Activated CD4-positive, alpha-beta T cell treated with anti-CD3 and anti-CD28 coated beads, Interleukin-2, amount 10 ng/mL, durations not matched to agents 24 days and 14 days (primary cell): ENCODE data around the gene TSSK2. TPM values are rescaled to one million over a fixed set of nuclear protein-coding genes. Genes with fewer than 3 reads are reported as not detected.
"Not testable (repeated sequence)": the region's sequence is repeated elsewhere in the genome, so short reads cannot be mapped to it uniquely, and the experiment has no call there.

Experiments
- DNase-seq: peaks from one replicate; pipeline ENCODE4 v3.0.0; 2022
- H3K27ac Mint-ChIP-seq: one replicate; pipeline ENCODE4 v1.8.0; 2022; ENCODE audit warnings: mild to moderate bottlenecking, mixed read lengths
- H3K27me3 Mint-ChIP-seq: one replicate; pipeline ENCODE4 v1.8.0; 2022; ENCODE audit warnings: mixed read lengths
- H3K36me3 Mint-ChIP-seq: one replicate; pipeline ENCODE4 v1.8.0; 2022; ENCODE audit warnings: low read depth, mild to moderate bottlenecking, mixed read lengths
- H3K4me1 Mint-ChIP-seq: one replicate; pipeline ENCODE4 v1.8.0; 2021; ENCODE audit warnings: mixed read lengths
- H3K4me3 Mint-ChIP-seq: one replicate; pipeline ENCODE4 v1.8.0; 2022; ENCODE audit warnings: mild to moderate bottlenecking, moderate library complexity, mixed read lengths
- H3K9me3 Mint-ChIP-seq: one replicate; pipeline ENCODE4 v1.8.0; 2021; ENCODE audit warnings: mixed read lengths
- intact Hi-C: fragments of 100-400 bp; cut with micrococcal nuclease; formaldehyde crosslinking; loops from one replicate; pipeline ENCODE4 v1.15.1; 2023
- total RNA-seq: library from RNA; stranded (reverse); gene quantifications from 2 replicates; pipeline ENCODE4 v1.2.3, GENCODE V29; 2022

The TSSK2 gene
- total RNA-seq, 1 donor from 2014 or later, result not detected

- Mint-ChIP-seq H3K9me3 (no peaks in the 10 kb centered on the region), H3K36me3 (peaks cover 8% of the 10 kb centered on the region), H3K27me3 (peaks cover 47% of the 10 kb centered on the region), H3K4me1 (peaks cover 13% of the 10 kb centered on the region), H3K4me3 (no peak overlapping the region), H3K27ac (no peak overlapping the region)
- intact Hi-C loops, result no loop called here
- no peak for DNase-seq
Measured at GRCh38 chr22:19148417-19149046, 17.4 kb downstream of the TSSK2 start.

- peak; percentile 89 for DNase-seq
- peaks cover 6% of the 10 kb centered on the region for H3K36me3 Mint-ChIP-seq
- H3K27me3 Mint-ChIP-seq, result peaks cover 50% of the 10 kb centered on the region
- peaks cover 8% of the 10 kb centered on the region for H3K4me1 Mint-ChIP-seq
- H3K9me3 Mint-ChIP-seq, result no peaks in the 10 kb centered on the region
- no peak overlapping the region for H3K27ac Mint-ChIP-seq
- peak overlapping the region; percentile 47 for H3K4me3 Mint-ChIP-seq
- intact Hi-C loops, result no loop called here
Measured at GRCh38 chr22:19149047-19149883, 18.2 kb downstream of the TSSK2 start.

- peaks cover 4% of the 10 kb centered on the region for H3K36me3 Mint-ChIP-seq
- H3K27me3 Mint-ChIP-seq, result peaks cover 53% of the 10 kb centered on the region
- no peak for DNase-seq
- peaks cover 3% of the 10 kb centered on the region for H3K4me1 Mint-ChIP-seq
- H3K9me3 Mint-ChIP-seq, result no peaks in the 10 kb centered on the region
- H3K27ac Mint-ChIP-seq, result no peak within 1 kb of the TSS
- intact Hi-C loops, result no loop called here
- peak within 1 kb of the TSS; percentile 81 for H3K4me3 Mint-ChIP-seq
Measured at GRCh38 chr22:19149991-19150390, 18.9 kb downstream of the TSSK2 start, which contains the start of gene GSC2. Gene GSC2 (minus strand): TSS chr22:19150292. CDS start chr22:19150283, 9 bp downstream.

GRCh38 chr22:19150482-19151328, 19.6 kb downstream of the TSSK2 start:
- H3K27ac Mint-ChIP-seq, result no peak overlapping the region
- H3K4me3 Mint-ChIP-seq, result peak overlapping the region; percentile 81
- H3K9me3 Mint-ChIP-seq, result no peaks in the 10 kb centered on the region
- intact Hi-C loops, result no loop called here
- H3K27me3 Mint-ChIP-seq, result peaks cover 54% of the 10 kb centered on the region
- DNase-seq, result no peak
- H3K4me1 Mint-ChIP-seq, result peaks cover 3% of the 10 kb centered on the region
- H3K36me3 Mint-ChIP-seq, result peaks cover 4% of the 10 kb centered on the region

GRCh38 chr22:19151329-19152191, 20.5 kb downstream of the TSSK2 start:
- peak overlapping the region; percentile 81 for H3K4me3 Mint-ChIP-seq

GRCh38 chr22:19152942-19153883, 22.1 kb downstream of the TSSK2 start:
- no peaks in the 10 kb centered on the region for H3K9me3 Mint-ChIP-seq

More at GRCh38 chr22:19151329-19152191, 20.5 kb downstream of the TSSK2 start:
- H3K27me3 Mint-ChIP-seq, result peaks cover 56% of the 10 kb centered on the region
- H3K36me3 Mint-ChIP-seq, result peaks cover 4% of the 10 kb centered on the region
- H3K27ac Mint-ChIP-seq, result no peak overlapping the region
- H3K9me3 Mint-ChIP-seq, result no peaks in the 10 kb centered on the region
- H3K4me1 Mint-ChIP-seq, result peaks cover 3% of the 10 kb centered on the region
- no peak for DNase-seq
- intact Hi-C loops, result no loop called here

GRCh38 chr22:19156109-19156508, 25.0 kb downstream of the TSSK2 start:
- peaks cover 28% of the 10 kb centered on the region for H3K27me3 Mint-ChIP-seq
- DNase-seq, H3K27ac Mint-ChIP-seq, intact Hi-C loops, H3K4me1 Mint-ChIP-seq, H3K36me3 Mint-ChIP-seq, H3K4me3 Mint-ChIP-seq, H3K9me3 Mint-ChIP-seq: not testable (repeated sequence)

More at GRCh38 chr22:19152942-19153883, 22.1 kb downstream of the TSSK2 start:
- H3K4me3 Mint-ChIP-seq, result no peak overlapping the region
- peaks cover 39% of the 10 kb centered on the region for H3K27me3 Mint-ChIP-seq
- H3K36me3 Mint-ChIP-seq, result peaks cover 4% of the 10 kb centered on the region
- DNase-seq, result no peak
- intact Hi-C loops, result no loop called here
- no peak overlapping the region for H3K27ac Mint-ChIP-seq
- peaks cover 3% of the 10 kb centered on the region for H3K4me1 Mint-ChIP-seq

- H3K4me3 Mint-ChIP-seq, result not testable (repeated sequence)
Measured at GRCh38 chr22:19158649-19159048, 27.5 kb downstream of the TSSK2 start.

GRCh38 chr22:19164425-19164824, 33.3 kb downstream of the TSSK2 start:
- no peaks in the 10 kb centered on the region for H3K9me3 Mint-ChIP-seq
- no peaks in the 10 kb centered on the region for H3K36me3 Mint-ChIP-seq
- peaks cover 29% of the 10 kb centered on the region for H3K27me3 Mint-ChIP-seq
- peaks cover 3% of the 10 kb centered on the region for H3K4me1 Mint-ChIP-seq
- no peak for DNase-seq
- H3K4me3 Mint-ChIP-seq, result no peak overlapping the region
- no peak overlapping the region for H3K27ac Mint-ChIP-seq
- intact Hi-C loops, result no loop called here

More at GRCh38 chr22:19158649-19159048, 27.5 kb downstream of the TSSK2 start:
- intact Hi-C loops, H3K27ac Mint-ChIP-seq, H3K9me3 Mint-ChIP-seq, H3K4me1 Mint-ChIP-seq, H3K36me3 Mint-ChIP-seq, DNase-seq: not testable (repeated sequence)
- peaks cover 10% of the 10 kb centered on the region for H3K27me3 Mint-ChIP-seq

GRCh38 chr22:19166421-19166820, 35.3 kb downstream of the TSSK2 start:
- H3K4me3 Mint-ChIP-seq, result no peak overlapping the region
- intact Hi-C loops, result no loop called here
- H3K4me1 Mint-ChIP-seq, result peaks cover 12% of the 10 kb centered on the region

GRCh38 chr22:19167106-19167869, 36.2 kb downstream of the TSSK2 start:
- H3K4me3 Mint-ChIP-seq, result no peak overlapping the region
- DNase-seq, result no peak
- intact Hi-C loops, result no loop called here
- H3K4me1 Mint-ChIP-seq, result peaks cover 15% of the 10 kb centered on the region
- H3K27ac Mint-ChIP-seq, result no peak overlapping the region
- no peaks in the 10 kb centered on the region for H3K9me3 Mint-ChIP-seq
- peaks cover 6% of the 10 kb centered on the region for H3K36me3 Mint-ChIP-seq
- peaks cover 41% of the 10 kb centered on the region for H3K27me3 Mint-ChIP-seq

More at GRCh38 chr22:19166421-19166820, 35.3 kb downstream of the TSSK2 start:
- Mint-ChIP-seq H3K36me3 (peaks cover 4% of the 10 kb centered on the region), H3K27ac (no peak overlapping the region), H3K27me3 (peaks cover 41% of the 10 kb centered on the region), H3K9me3 (no peaks in the 10 kb centered on the region)
- DNase-seq, result no peak
